HL-60 (cell line): Measurements from ENCODE around the gene NEK7.

ENCODE experiments used
- SPI1 ChIP-seq: IDR thresholded peaks from 2 replicates; pipeline ENCODE4 v1.6.1; 2012; ENCODE audit warnings: low read depth, mild to moderate bottlenecking, borderline replicate concordance
- TF ChIP-seq, protein P1 (sequence below): IDR thresholded peaks from one replicate; pipeline ENCODE4 v1.5.1; 2011; ENCODE audit warnings: low read length, control low read depth, inconsistent platforms; ENCODE audit not compliant: insufficient read depth

DNA sequence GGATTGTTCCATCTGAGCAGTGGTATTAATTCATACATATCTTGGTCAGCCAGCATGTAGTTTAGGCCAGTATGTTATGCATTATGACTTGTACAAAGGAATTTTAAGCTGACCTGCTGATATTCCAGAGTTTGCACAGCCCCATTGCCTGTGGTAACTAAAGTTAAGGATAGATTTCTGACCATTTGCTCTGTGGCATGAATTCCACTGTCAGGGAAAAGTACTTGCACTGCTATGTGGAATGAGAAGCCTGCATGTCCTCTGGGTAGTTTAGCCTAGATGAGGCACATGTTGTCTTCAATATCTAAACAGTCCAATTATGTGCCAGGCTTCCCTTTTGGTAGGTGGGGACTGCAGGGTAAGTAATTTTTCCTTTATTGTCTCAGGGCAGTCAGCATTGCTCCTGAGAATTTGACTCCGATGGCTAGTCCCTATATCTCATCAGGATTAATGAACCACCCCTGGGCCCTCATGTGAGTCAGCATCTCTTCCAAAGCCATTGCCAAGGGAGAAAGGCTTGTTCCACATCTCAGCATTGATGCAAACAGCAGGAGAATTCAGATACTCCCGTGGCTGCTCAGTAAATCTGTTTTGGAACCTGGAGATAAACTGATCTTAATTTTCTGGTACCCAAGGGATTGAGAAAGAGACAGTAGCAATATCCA lies 30.2 kb downstream of the NEK7 start:
- TF ChIP-seq, protein P1, sequence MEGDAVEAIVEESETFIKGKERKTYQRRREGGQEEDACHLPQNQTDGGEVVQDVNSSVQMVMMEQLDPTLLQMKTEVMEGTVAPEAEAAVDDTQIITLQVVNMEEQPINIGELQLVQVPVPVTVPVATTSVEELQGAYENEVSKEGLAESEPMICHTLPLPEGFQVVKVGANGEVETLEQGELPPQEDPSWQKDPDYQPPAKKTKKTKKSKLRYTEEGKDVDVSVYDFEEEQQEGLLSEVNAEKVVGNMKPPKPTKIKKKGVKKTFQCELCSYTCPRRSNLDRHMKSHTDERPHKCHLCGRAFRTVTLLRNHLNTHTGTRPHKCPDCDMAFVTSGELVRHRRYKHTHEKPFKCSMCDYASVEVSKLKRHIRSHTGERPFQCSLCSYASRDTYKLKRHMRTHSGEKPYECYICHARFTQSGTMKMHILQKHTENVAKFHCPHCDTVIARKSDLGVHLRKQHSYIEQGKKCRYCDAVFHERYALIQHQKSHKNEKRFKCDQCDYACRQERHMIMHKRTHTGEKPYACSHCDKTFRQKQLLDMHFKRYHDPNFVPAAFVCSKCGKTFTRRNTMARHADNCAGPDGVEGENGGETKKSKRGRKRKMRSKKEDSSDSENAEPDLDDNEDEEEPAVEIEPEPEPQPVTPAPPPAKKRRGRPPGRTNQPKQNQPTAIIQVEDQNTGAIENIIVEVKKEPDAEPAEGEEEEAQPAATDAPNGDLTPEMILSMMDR, result no peak
- no peak for TF ChIP-seq SPI1
